ENCODE data around the gene ZDHHC15. TPM values are rescaled to one million over a fixed set of nuclear protein-coding genes. Genes with fewer than 3 reads are reported as not detected.

Gene ZDHHC15
- total RNA-seq, 4 donors from 2014 or later: 3.8 to 4.8 (median 4.2) TPM

GRCh38 chrX:75327607-75328006 lies 195.2 kb downstream of the ZDHHC15 start:
- Histone ChIP-seq H3K4me3 (replicated peaks in 1 of 3) (no peak overlapping the region), H3K9me3 (no peaks in the 10 kb centered on the region), H3K27ac (no peak overlapping the region), H3K4me1 (no peaks in the 10 kb centered on the region), H3K27me3 (no peaks in the 10 kb centered on the region), H3K36me3 (peaks cover 0 to 6% of the 10 kb centered on the region in 2 donors)
- TF ChIP-seq POLR2A (IDR thresholded peaks at IDR 0.05): no peak
- TF ChIP-seq CTCF (IDR thresholded peaks at IDR 0.05): no peak
- intact Hi-C loops (cut with DNase I): no loop called here
- 98% methylated on average over 12 to 16 of the region's 16 CpGs for WGBS, 2 donors
- DNase-seq: no peak

Other genes with a start within 250 kb of the ZDHHC15 start
- gene UPRT, start 249.0 kb downstream of the ZDHHC15 start, total RNA-seq: 10 to 100 TPM; 18.5 to 22.5 (median 20.4) TPM

Data from thyroid gland (tissue), 4 donors.